Uterus (tissue), 4 donors: Measurements from ENCODE around the gene BLNK. TPM values are rescaled to one million over a fixed set of nuclear protein-coding genes. Genes with fewer than 3 reads are reported as not detected.

Source experiments
- DNase-seq, 2 donors: peaks; one replicate each; pipeline ENCODE4 v3.0.0-alpha.2; 2019 to 2020
- H3K27ac ChIP-seq, 2 donors: fragments of 200-600 bp; sonication (generic); 1 replicate in 1 of 2; 2 replicates in 1 of 2; pipeline ENCODE4 v1.5.1; 2016 to 2018
- H3K27me3 ChIP-seq, 2 donors: fragments of 200-600 bp; sonication (generic); one replicate each; pipeline ENCODE4 v1.5.1; 2018 to 2019; ENCODE audit warnings: control low read depth in 1 of 2
- H3K36me3 ChIP-seq, 2 donors: fragments of 200-600 bp; sonication (generic); one replicate each; pipeline ENCODE4 v1.5.1; 2019; ENCODE audit warnings: control low read depth in 1 of 2
- H3K4me1 ChIP-seq, 2 donors: fragments of 200-600 bp; sonication (generic); one replicate each; pipeline ENCODE4 v1.5.1; 2018 to 2019; ENCODE audit warnings: control low read depth in 1 of 2
- H3K4me3 ChIP-seq, 2 donors: fragments of 200-600 bp; sonication (generic); 1 replicate in 1 of 2; 2 replicates in 1 of 2; pipeline ENCODE4 v1.5.1; 2018 to 2019; ENCODE audit warnings: mild to moderate bottlenecking in 1 of 2
- H3K9me3 ChIP-seq, 2 donors: fragments of 200-600 bp; sonication (generic); one replicate each; pipeline ENCODE4 v1.5.1; 2019; ENCODE audit warnings: control low read depth in 1 of 2
- CTCF ChIP-seq, 4 experiments: fragments of 200-600 bp in 2 of 4; fragments of 450-650 bp in 2 of 4; sonication (generic) in 2 of 4; IDR thresholded peaks; one replicate each; pipeline ENCODE4 v1.5.1; 2016 to 2019; ENCODE audit warnings: antibody characterized with exemption in 4 of 4, mild to moderate bottlenecking in 2 of 4, moderate library complexity in 1 of 4
- POLR2A ChIP-seq, 2 donors: fragments of 450-650 bp; IDR thresholded peaks; one replicate each; pipeline ENCODE4 v1.6.1; 2016; ENCODE audit warnings: antibody characterized with exemption in 2 of 2, mild to moderate bottlenecking in 1 of 2, moderate library complexity in 1 of 2
- intact Hi-C: fragments of 100-400 bp; cut with DNase I; formaldehyde crosslinking; loops from one replicate; pipeline ENCODE4 v1.15.1; 2023; ENCODE audit warnings: low total_unique reads
- total RNA-seq, 4 donors: library from RNA; depleted of rRNA in 3 of 4; stranded (reverse); fragments of >200 nt in 3 of 4; gene quantifications; one replicate each; pipeline versions ENCODE4 v1.1.0 to v1.2.4, GENCODE V29; 2014 to 2023
- donor health status: DM: yes; HTN: yes; CAD: no.

Gene BLNK
- total RNA-seq, 4 donors from 2014 or later: 0.67 to 3.9 (median 1.8) TPM; not detected in 1

GRCh38 chr10:96268341-96268909 lies 2.9 kb downstream of the BLNK start:
- intact Hi-C loops: no loop called here
- no peaks in the 10 kb centered on the region for H3K36me3 ChIP-seq
- no peak overlapping the region for H3K4me3 ChIP-seq
- DNase-seq: no peak
- H3K4me1 ChIP-seq: no peaks in the 10 kb centered on the region
- no peak for TF ChIP-seq CTCF (IDR thresholded peaks at IDR 0.05)
- no peak for TF ChIP-seq POLR2A (IDR thresholded peaks at IDR 0.05)
- H3K27ac ChIP-seq: no peak overlapping the region
- no peaks in the 10 kb centered on the region for H3K27me3 ChIP-seq
- no peaks in the 10 kb centered on the region for H3K9me3 ChIP-seq

GRCh38 chr10:96267234-96267705 lies 4.1 kb downstream of the BLNK start:
- DNase-seq: no peak
- Histone ChIP-seq H3K4me3 (no peak overlapping the region), H3K36me3 (no peaks in the 10 kb centered on the region), H3K27me3 (no peaks in the 10 kb centered on the region), H3K4me1 (no peaks in the 10 kb centered on the region), H3K9me3 (no peaks in the 10 kb centered on the region), H3K27ac (no peak overlapping the region)
- intact Hi-C loops: no loop called here
- TF ChIP-seq POLR2A (IDR thresholded peaks at IDR 0.05) (no peak), CTCF (IDR thresholded peaks at IDR 0.05) (no peak)

GRCh38 chr10:96266118-96266770 lies 5.1 kb downstream of the BLNK start:
- Histone ChIP-seq H3K27ac (no peak overlapping the region), H3K4me1 (no peaks in the 10 kb centered on the region), H3K4me3 (no peak overlapping the region), H3K27me3 (no peaks in the 10 kb centered on the region), H3K9me3 (no peaks in the 10 kb centered on the region), H3K36me3 (no peaks in the 10 kb centered on the region)
- DNase-seq: no peak
- TF ChIP-seq CTCF (IDR thresholded peaks at IDR 0.05): no peak
- TF ChIP-seq POLR2A (IDR thresholded peaks at IDR 0.05): no peak
- intact Hi-C loops: no loop called here

- DNase-seq: no peak
- no peaks in the 10 kb centered on the region for H3K9me3 ChIP-seq
- no peaks in the 10 kb centered on the region for H3K36me3 ChIP-seq
- no peaks in the 10 kb centered on the region for H3K27me3 ChIP-seq
- intact Hi-C loops: no loop called here
- no peak for TF ChIP-seq POLR2A (IDR thresholded peaks at IDR 0.05)
- TF ChIP-seq CTCF (IDR thresholded peaks at IDR 0.05): no peak
- H3K27ac ChIP-seq: no peak overlapping the region
- no peaks in the 10 kb centered on the region for H3K4me1 ChIP-seq
- no peak overlapping the region for H3K4me3 ChIP-seq
Observed at GRCh38 chr10:96264938-96265337, 6.4 kb downstream of the BLNK start.

GRCh38 chr10:96263669-96264068 lies 7.7 kb downstream of the BLNK start:
- no peaks in the 10 kb centered on the region for H3K4me1 ChIP-seq

More at GRCh38 chr10:96263669-96264068, 7.7 kb downstream of the BLNK start:
- DNase-seq: no peak
- H3K4me3 ChIP-seq: no peak overlapping the region
- H3K36me3 ChIP-seq: no peaks in the 10 kb centered on the region
- no peak overlapping the region for H3K27ac ChIP-seq
- no peak for TF ChIP-seq POLR2A (IDR thresholded peaks at IDR 0.05)
- TF ChIP-seq CTCF (IDR thresholded peaks at IDR 0.05): no peak
- H3K9me3 ChIP-seq: no peaks in the 10 kb centered on the region
- intact Hi-C loops: no loop called here
- H3K27me3 ChIP-seq: no peaks in the 10 kb centered on the region
